Measurements from ENCODE around the gene PIGQ.
"Not testable (repeated sequence)": the region's sequence is repeated elsewhere in the genome, so short reads cannot be mapped to it uniquely, and the experiment has no call there.

PIGQ gene

DNA sequence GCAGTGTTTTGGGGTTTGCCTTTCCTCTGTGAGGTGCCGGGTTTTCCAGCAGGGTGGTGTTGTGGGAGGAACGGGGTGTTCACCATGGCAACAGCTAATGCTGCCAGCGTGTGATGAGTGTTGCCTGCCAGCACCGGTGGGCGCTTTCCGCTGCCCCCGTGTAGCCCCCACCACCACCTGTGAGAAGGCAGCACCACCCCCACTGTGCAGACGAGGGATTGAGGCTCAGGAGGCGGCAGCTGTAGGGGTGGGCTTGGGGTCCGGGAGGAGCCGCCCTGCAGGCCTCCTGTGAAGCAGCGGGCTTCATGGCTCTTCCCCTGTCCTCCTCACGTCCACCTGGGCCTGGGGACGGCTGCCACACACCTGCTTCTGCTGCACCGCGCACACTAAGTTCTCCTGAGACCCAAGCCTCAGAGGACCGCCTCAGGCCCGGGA is 25.3 kb downstream of the PIGQ start:
- Histone ChIP-seq H3K9ac (peak overlapping the region in 2 of 11 experiments; percentile 21 to 34; a peak in 4 of 22 replicates), H3K4me3 (no peak overlapping the region), H4K20me1 (peaks cover 31 to 87% (median 67%) of the 10 kb centered on the region in 11 experiments; a peak in 20 of 22 replicates), H3K4me2 (peak overlapping the region in 9 of 11 experiments; percentile 97 to 100 (median 99); a peak in 18 of 22 replicates), H3K27ac (peak overlapping the region in 1 of 11 experiments; percentile 15; a peak in 1 of 22 replicates), H3K27me3 (no peaks in the 10 kb centered on the region), H3K9me3 (replicated peaks in 1 of 11) (peaks cover 0 to 9% (median 4%) of the 10 kb centered on the region in 11 experiments; a peak in 9 of 22 replicates), H3K36me3 (peaks cover 11 to 53% (median 25%) of the 10 kb centered on the region in 11 experiments; a peak in 21 of 22 replicates), H3K4me1 (peaks cover 61 to 69% (median 66%) of the 10 kb centered on the region in 10 experiments)
- TF ChIP-seq Cebpa-rat (IDR thresholded peaks at IDR 0.05) = no peak

DNA sequence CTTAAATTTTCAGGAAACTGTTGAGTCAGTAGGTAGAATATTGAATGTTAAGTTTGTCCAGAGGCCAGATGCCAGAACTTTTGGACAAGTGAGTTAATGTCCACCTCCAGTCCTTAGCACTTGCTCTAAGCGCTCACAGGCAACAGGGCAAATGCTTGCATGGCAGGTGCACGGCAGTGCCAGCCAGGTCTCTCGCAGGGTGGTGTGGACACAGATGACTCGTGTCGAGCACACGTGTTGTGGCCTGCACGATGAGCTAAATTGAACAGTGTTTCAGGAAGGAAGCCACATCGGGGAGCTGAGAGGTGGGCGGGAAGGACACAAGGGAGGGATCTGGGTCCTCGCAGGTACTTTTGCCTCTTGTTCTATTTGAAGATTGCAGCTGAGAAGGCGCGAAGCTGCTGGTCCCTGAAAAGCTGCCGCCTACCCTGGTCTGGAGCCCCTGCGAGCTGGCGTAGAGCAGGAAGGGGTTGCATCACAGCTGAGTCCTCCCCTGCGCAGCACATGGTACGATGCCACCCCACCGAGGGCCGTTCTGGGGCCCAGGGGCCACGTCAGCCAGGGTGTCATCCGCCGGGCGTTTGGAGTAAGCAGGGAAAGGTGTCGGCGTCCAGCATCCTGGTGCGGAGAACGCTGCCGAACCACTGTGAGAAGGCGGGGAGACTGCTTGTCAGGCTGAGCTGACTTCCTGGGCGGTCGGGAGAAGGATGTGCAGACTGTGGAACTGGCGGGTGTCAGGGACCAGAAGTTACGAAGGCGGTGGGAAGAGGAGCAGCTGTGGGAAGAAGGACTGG is 26.4 kb downstream of the PIGQ start:
- peak overlapping the region; percentile 23 to 100 (median 99) for H3K4me2 ChIP-seq

DNA sequence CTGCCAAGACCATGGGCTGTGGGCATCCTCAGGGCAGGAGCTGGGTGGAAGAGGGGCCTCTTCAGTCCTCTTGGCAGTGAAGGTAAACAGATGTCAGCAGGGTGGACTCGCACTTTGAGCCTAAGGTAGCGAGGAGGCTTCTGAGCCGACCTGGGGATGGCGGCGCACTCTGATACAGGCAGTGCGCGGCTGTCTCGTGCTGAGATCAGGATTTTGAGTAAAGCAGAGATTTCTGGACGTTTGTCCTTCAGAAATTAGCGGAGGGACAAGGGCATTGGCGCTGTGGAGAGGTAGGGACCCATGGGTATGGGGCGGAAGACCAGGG is 26.9 kb downstream of the PIGQ start:
- peaks cover 0 to 9% (median 4%) of the 10 kb centered on the region in 11 experiments; a peak in 9 of 22 replicates for H3K9me3 ChIP-seq (replicated peaks in 1 of 11)
- no peak for TF ChIP-seq Cebpa-rat (IDR thresholded peaks at IDR 0.05)
- peaks cover 13 to 65% (median 27%) of the 10 kb centered on the region in 11 experiments; a peak in 21 of 22 replicates for H3K36me3 ChIP-seq
- H3K4me3 ChIP-seq = no peak overlapping the region
- H4K20me1 ChIP-seq = peaks cover 37 to 87% (median 69%) of the 10 kb centered on the region in 11 experiments; a peak in 21 of 22 replicates
- no peaks in the 10 kb centered on the region for H3K27me3 ChIP-seq
- peak overlapping the region in 5 of 11 experiments; percentile 12 to 54 (median 34); a peak in 3 of 22 replicates for H3K9ac ChIP-seq
- H3K4me1 ChIP-seq = peaks cover 48 to 66% (median 56%) of the 10 kb centered on the region in 10 experiments
- H3K4me2 ChIP-seq = peak overlapping the region; percentile 23 to 100 (median 99); a peak in 19 of 22 replicates
- H3K27ac ChIP-seq = peak overlapping the region in 3 of 11 experiments; percentile 5 to 39 (median 37); a peak in 3 of 22 replicates

More for the DNA sequence above, 26.4 kb downstream of the PIGQ start:
- Histone ChIP-seq H3K36me3 (peaks cover 12 to 61% (median 27%) of the 10 kb centered on the region in 11 experiments; a peak in 21 of 22 replicates), H3K27me3 (no peaks in the 10 kb centered on the region), H3K4me3 (no peak overlapping the region), H4K20me1 (peaks cover 33 to 87% (median 67%) of the 10 kb centered on the region in 11 experiments; a peak in 21 of 22 replicates), H3K4me1 (peaks cover 54 to 69% (median 62%) of the 10 kb centered on the region in 10 experiments), H3K9me3 (replicated peaks in 1 of 11) (peaks cover 0 to 9% (median 4%) of the 10 kb centered on the region in 11 experiments; a peak in 9 of 22 replicates), H3K9ac (peak overlapping the region in 8 of 11 experiments; percentile 12 to 63 (median 38); a peak in 11 of 22 replicates), H3K27ac (peak overlapping the region in 5 of 11 experiments; percentile 5 to 39 (median 18); a peak in 4 of 22 replicates)
- no peak for TF ChIP-seq Cebpa-rat (IDR thresholded peaks at IDR 0.05)

DNA sequence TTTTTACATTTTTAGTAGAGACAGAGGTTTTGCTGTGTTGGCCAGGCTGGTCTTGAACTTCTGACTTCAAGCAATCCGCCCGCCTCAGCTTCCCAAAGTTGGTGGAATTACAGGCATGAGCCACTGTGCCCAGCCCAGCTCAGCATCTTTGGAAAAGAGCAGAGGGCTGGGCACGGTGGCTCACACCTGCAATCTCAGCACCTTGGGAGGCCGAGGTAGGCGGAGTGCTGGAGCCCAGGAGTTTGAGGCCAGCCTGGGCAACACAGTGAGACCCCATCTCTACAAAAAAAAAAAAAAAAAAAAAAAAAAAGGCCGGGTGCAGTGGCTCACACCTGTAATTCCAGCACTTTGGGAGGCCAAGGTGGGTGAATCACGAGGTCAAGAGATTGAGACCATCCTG is 27.9 kb downstream of the PIGQ start:
- H3K27me3 ChIP-seq; H3K4me2 ChIP-seq; H3K27ac ChIP-seq; H3K4me3 ChIP-seq; H3K9ac ChIP-seq; H3K9me3 ChIP-seq (replicated peaks in 1 of 11): not testable (repeated sequence)
- peaks cover 13 to 65% (median 27%) of the 10 kb centered on the region in 11 experiments; a peak in 21 of 22 replicates for H3K36me3 ChIP-seq
- peaks cover 41 to 85% (median 72%) of the 10 kb centered on the region in 11 experiments; a peak in 21 of 22 replicates for H4K20me1 ChIP-seq
- peaks cover 39 to 56% (median 47%) of the 10 kb centered on the region in 10 experiments for H3K4me1 ChIP-seq

DNA sequence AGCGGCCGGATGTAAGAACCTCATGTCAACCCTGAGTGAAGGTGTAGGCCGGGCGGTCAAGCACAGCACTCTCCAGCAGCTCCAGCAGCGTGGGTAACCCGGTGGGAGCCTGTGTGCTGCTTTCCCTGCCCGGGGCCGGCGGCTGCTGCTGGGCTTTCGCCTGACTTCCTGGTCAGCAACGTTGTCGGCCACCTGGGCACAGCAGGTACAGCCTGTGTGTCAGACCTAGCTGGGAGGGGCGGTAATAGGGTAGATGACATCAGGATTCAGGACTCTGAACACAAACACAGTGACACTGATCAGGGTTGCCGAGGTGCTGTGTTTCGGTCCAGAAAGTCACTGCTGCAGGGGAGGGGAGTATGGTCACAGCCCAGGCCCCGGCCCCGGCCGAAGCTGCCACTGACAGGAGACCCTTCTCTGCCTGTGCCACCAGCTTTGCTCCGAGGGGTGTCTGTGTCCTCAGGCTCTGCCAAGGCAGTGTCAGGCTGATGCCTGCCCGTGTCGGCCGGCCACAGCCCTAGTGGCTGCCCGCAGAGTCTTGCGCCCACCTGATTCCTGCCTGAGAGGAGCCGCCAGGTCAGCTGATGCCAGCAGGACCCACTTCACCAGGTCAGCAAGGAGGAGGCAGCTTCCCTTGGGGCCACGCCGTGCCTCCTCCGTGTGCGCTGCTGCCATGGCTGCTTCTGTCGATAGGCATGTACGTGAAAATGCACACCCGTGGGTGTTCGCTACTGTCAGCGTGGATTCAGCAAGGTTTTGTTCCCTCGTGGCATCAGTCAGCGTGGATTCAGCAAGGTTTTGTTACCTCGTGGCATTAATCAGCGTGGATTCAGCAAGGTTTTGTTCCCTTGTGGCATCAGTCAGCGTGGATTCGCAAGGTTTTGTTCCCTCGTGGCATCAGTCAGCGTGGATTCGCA is 29.3 kb downstream of the PIGQ start:
- H4K20me1 ChIP-seq = peaks cover 26 to 81% (median 69%) of the 10 kb centered on the region in 11 experiments; a peak in 21 of 22 replicates
- TF ChIP-seq Cebpa-rat (IDR thresholded peaks at IDR 0.05) = no peak

DNA sequence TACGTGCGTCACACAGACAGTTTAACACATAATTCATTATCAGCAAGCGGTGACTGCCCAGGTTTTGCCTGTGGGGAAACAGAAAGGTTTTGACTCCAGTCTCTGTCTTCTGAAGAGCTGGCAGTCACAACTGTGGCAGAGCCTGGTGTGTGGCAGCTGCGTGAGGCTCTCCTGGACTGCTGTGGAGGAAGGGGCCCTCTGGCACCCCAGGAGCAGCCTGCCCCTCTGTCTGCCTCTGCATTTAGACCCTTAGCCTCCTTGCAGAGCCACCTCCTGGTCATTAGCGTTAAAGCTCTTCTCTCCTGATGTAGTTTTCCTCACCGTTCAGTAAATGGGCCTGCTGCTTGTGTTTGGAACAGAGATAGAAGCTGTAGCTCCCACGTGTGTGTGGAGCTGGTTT is 31.0 kb downstream of the PIGQ start:
- H4K20me1 ChIP-seq = peaks cover 12 to 72% (median 58%) of the 10 kb centered on the region in 11 experiments; a peak in 20 of 22 replicates
- H3K4me2 ChIP-seq = no peak overlapping the region; a peak in 1 of 22 replicates
- TF ChIP-seq Cebpa-rat (IDR thresholded peaks at IDR 0.05) = no peak
- no peaks in the 10 kb centered on the region for H3K27me3 ChIP-seq
- H3K9me3 ChIP-seq (replicated peaks in 1 of 11) = peaks cover 11 to 32% (median 22%) of the 10 kb centered on the region in 11 experiments
- peaks cover 19 to 71% (median 40%) of the 10 kb centered on the region in 11 experiments; a peak in 21 of 22 replicates for H3K36me3 ChIP-seq
- peaks cover 8 to 25% (median 15%) of the 10 kb centered on the region in 10 experiments for H3K4me1 ChIP-seq
- no peak overlapping the region for H3K4me3 ChIP-seq
- 0 out of 22 replicates have a peak overlapping the region, but pooled peaks of 1 of the 11 experiments have one; percentile 31 for H3K9ac ChIP-seq
- H3K27ac ChIP-seq = no peak overlapping the region

More for the DNA sequence above, 29.3 kb downstream of the PIGQ start:
- Histone ChIP-seq H3K9ac (no peak overlapping the region), H3K27me3 (no peaks in the 10 kb centered on the region), H3K4me3 (no peak overlapping the region), H3K4me1 (peaks cover 25 to 42% (median 32%) of the 10 kb centered on the region in 10 experiments), H3K9me3 (replicated peaks in 1 of 11) (peaks cover 0 to 15% (median 5%) of the 10 kb centered on the region in 11 experiments; a peak in 14 of 22 replicates), H3K4me2 (no peak overlapping the region), H3K36me3 (peaks cover 13 to 64% (median 26%) of the 10 kb centered on the region in 11 experiments; a peak in 21 of 22 replicates), H3K27ac (no peak overlapping the region)

DNA sequence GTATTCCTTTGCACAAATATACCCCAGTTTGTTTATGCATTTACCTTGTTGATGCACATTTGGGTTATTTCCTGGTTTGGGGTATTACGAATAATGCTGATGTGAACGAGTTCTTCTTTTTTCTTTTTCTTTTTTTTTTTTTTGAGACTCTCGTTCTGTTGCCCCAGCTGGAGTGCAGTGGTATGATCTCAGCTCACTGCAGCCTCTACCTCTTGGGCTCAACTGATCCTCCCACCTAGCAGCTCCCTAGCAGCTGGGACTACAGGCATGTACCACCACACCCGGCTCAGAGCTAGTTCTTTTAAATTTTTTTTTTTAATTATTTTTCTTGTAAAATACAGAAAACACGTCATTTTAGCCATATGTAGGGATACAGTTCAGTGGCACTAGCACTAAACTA is 34.2 kb downstream of the PIGQ start:
- Histone ChIP-seq H3K9ac (no peak overlapping the region), H3K27ac (no peak overlapping the region), H3K36me3 (peaks cover 11 to 61% (median 39%) of the 10 kb centered on the region in 11 experiments; a peak in 21 of 22 replicates), H3K4me2 (no peak overlapping the region), H3K9me3 (replicated peaks in 1 of 11) (peaks cover 11 to 48% (median 42%) of the 10 kb centered on the region in 11 experiments), H3K4me1 (peaks cover 0 to 20% (median 11%) of the 10 kb centered on the region in 10 experiments; a peak in 16 of 20 replicates), H3K27me3 (no peaks in the 10 kb centered on the region), H3K4me3 (no peak overlapping the region), H4K20me1 (peaks cover 11 to 79% (median 52%) of the 10 kb centered on the region in 11 experiments; a peak in 21 of 22 replicates)
- no peak for TF ChIP-seq Cebpa-rat (IDR thresholded peaks at IDR 0.05)

Measured in BLaER1 treated with 17β-estradiol and CSF1 and Interleukin-3, amounts not matched to agents 10 nM and 100 nM (cell line).